PC-9 (cell line): ENCODE results near the gene CDYL2. TPM values are rescaled to one million over a fixed set of nuclear protein-coding genes. Genes with fewer than 3 reads are reported as not detected.

Source experiments
- BruUV-seq: library from RNA; stranded (reverse); fragments of 400-500 nt; replicated peaks from 2 replicates; lab custom pipeline; 2021; lab: Mats Ljungman, UMichigan
- CTCF ChIA-PET: fragments of 300-600 bp; sonication (Branson Sonifier 250); formaldehyde crosslinking; loops from one replicate; lab custom pipeline; 2022; ENCODE audit warnings: antibody characterized with exemption; lab: Charles Lee
- POLR2A ChIA-PET: fragments of 300-600 bp; sonication (Branson Sonifier 250); formaldehyde crosslinking; loops from one replicate; lab custom pipeline; 2022; ENCODE audit warnings: antibody characterized with exemption; ENCODE audit not compliant: unreplicated experiment; lab: Charles Lee
- DNase-seq, 2 experiments: peaks; one replicate each; pipeline versions ENCODE4 v3.0.0 to v3.0.0-alpha.2; 2015 to 2022; ENCODE audit warnings: mixed read lengths in 1 of 2
- H2AFZ ChIP-seq: fragments of 200-600 bp; sonication (generic); 2 replicates; pipeline ENCODE4 v1.8.1; 2017; ENCODE audit warnings: antibody characterized with exemption
- H3F3A ChIP-seq: fragments of 200-600 bp; sonication (generic); 2 replicates; pipeline ENCODE4 v1.8.1; 2017; ENCODE audit warnings: antibody characterized with exemption, mild to moderate bottlenecking, low read depth; ENCODE audit not compliant: insufficient read depth
- H3K27ac ChIP-seq: fragments of 200-600 bp; sonication (generic); 2 replicates; pipeline ENCODE4 v1.6.1; 2016; ENCODE audit warnings: mixed run types
- H3K27me3 ChIP-seq: fragments of 200-600 bp; sonication (generic); 2 replicates; pipeline ENCODE4 v1.6.1; 2016; ENCODE audit warnings: low read depth, mixed run types; ENCODE audit not compliant: insufficient read depth
- H3K36me3 ChIP-seq: fragments of 200-600 bp; sonication (generic); 2 replicates; pipeline ENCODE4 v1.6.1; 2016; ENCODE audit warnings: low read depth, mixed run types
- H3K4me1 ChIP-seq: fragments of 200-600 bp; sonication (generic); replicated peaks from 2 replicates; pipeline ENCODE4 v1.6.1; 2016; ENCODE audit warnings: mixed run types; ENCODE audit not compliant: insufficient read depth
- H3K4me2 ChIP-seq: fragments of 200-600 bp; sonication (generic); 2 replicates; pipeline ENCODE4 v1.6.1; 2017; ENCODE audit warnings: mixed run types
- H3K4me3 ChIP-seq: fragments of 200-600 bp; sonication (generic); 2 replicates; pipeline ENCODE4 v1.6.1; 2016; ENCODE audit warnings: mixed run types
- H3K79me2 ChIP-seq: fragments of 200-600 bp; sonication (generic); 2 replicates; pipeline ENCODE4 v1.6.1; 2017; ENCODE audit warnings: low read depth, mixed run types
- H3K9me2 ChIP-seq: fragments of 200-600 bp; sonication (generic); 2 replicates; pipeline ENCODE4 v1.8.1; 2017; ENCODE audit warnings: mild to moderate bottlenecking; ENCODE audit not compliant: insufficient read depth
- H3K9me3 ChIP-seq: fragments of 200-600 bp; sonication (generic); 2 replicates; pipeline ENCODE4 v1.8.1; 2016; ENCODE audit warnings: low read depth; ENCODE audit not compliant: insufficient read depth
- H4K20me1 ChIP-seq: fragments of 200-600 bp; sonication (generic); 2 replicates; pipeline ENCODE4 v1.8.1; 2017; ENCODE audit not compliant: insufficient read depth
- EZH2 ChIP-seq: fragments of 200-600 bp; sonication (generic); IDR thresholded peaks from 2 replicates; pipeline ENCODE4 v1.8.0; 2017; ENCODE audit warnings: antibody characterized with exemption, low read depth
- intact Hi-C: fragments of 100-400 bp; cut with micrococcal nuclease; formaldehyde crosslinking; loops from one replicate; pipeline ENCODE4 v1.10.0; 2022; ENCODE audit not compliant: unreplicated experiment
- total RNA-seq: library from RNA; stranded (reverse); gene quantifications from 2 replicates; pipeline ENCODE4 v1.2.3, GENCODE V29; 2021
- TF ChIP-seq, protein P1 (sequence below): fragments of 200-600 bp; sonication (generic); conservative IDR thresholded peaks from 2 replicates; pipeline ENCODE4 v1.6.1; 2017; ENCODE audit warnings: mixed run types, antibody characterized with exemption, mild to moderate bottlenecking, moderate library complexity

The CDYL2 gene
- total RNA-seq, 1 experiment from 2014 or later: 3.3 TPM

DNA sequence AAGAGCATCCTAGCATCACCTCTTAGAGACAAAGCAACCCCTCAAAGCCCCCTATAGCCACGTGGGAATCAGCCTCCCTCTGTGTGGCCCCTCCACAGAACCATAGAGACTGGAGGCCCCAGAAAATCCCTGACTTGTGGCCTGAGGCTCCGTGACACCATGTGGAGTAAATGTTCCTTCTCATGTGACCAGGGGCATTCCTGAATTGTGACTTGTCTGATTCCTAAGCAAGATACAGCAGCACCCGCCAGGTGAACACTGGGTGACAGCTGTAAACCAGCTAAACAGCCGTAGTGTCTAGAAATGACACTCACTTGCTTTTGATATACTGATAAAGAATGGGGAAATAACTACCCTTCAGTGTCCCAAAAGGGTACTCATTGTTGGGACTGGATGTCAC lies 184.6 kb downstream of the CDYL2 start:
- no peaks in the 10 kb centered on the region for H3K4me1 ChIP-seq
- H3K79me2 ChIP-seq: no peaks in the 10 kb centered on the region
- H3F3A ChIP-seq: no peaks in the 10 kb centered on the region
- H3K4me3 ChIP-seq: no peak overlapping the region
- no peaks in the 10 kb centered on the region for H4K20me1 ChIP-seq
- no peak overlapping the region for H3K27ac ChIP-seq
- no peaks in the 10 kb centered on the region for H3K9me2 ChIP-seq
- no peak overlapping the region for H2AFZ ChIP-seq
- ChIA-PET CTCF (no interaction called here), POLR2A (no interaction called here)
- intact Hi-C loops: no loop called here
- no peaks in the 10 kb centered on the region for H3K36me3 ChIP-seq
- H3K4me2 ChIP-seq: no peak overlapping the region
- no TSS peak for BruUV-seq
- peaks cover 46% of the 10 kb centered on the region for H3K27me3 ChIP-seq
- peak; percentile 10 to 56 for DNase-seq
- no peak for TF ChIP-seq EZH2
- TF ChIP-seq, protein P1, sequence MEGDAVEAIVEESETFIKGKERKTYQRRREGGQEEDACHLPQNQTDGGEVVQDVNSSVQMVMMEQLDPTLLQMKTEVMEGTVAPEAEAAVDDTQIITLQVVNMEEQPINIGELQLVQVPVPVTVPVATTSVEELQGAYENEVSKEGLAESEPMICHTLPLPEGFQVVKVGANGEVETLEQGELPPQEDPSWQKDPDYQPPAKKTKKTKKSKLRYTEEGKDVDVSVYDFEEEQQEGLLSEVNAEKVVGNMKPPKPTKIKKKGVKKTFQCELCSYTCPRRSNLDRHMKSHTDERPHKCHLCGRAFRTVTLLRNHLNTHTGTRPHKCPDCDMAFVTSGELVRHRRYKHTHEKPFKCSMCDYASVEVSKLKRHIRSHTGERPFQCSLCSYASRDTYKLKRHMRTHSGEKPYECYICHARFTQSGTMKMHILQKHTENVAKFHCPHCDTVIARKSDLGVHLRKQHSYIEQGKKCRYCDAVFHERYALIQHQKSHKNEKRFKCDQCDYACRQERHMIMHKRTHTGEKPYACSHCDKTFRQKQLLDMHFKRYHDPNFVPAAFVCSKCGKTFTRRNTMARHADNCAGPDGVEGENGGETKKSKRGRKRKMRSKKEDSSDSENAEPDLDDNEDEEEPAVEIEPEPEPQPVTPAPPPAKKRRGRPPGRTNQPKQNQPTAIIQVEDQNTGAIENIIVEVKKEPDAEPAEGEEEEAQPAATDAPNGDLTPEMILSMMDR: no peak
- H3K9me3 ChIP-seq: no peaks in the 10 kb centered on the region

DNA sequence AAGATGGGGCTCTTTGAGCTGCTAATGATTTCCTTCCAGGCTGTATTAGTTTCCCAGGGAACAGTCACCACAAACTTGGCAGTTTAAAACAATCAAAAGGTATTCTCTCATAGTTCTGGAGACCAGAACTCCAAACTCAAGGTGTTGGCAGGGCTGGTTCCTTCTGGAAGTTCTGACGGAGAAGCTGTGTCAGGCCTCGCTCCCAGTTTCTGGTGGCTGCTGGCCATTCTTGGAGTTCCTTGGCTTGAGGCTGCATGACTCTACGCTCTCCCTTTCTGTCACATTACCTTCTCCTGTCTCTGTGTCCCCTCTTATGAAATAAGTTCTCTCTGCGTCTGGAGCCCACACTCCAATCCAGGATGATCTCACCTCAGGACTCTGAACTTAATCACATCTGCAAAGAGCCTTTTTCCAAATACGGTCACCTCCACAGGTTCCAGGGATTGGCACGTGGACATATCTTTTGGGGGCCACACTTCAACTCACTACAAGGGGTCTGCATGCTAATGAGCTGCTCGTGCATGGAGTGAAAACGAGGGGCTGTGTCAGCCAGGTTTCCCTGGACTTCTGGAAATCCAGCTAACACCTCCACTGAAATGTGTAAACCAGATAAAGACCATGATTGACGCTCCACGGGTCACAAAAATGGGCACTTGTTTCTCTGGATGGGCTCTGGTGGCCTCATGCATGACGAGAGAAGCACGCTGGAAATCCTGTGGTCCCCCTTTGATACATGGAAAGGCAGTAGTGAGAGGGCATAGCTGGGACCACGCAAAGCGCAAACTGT lies 185.3 kb downstream of the CDYL2 start:
- no peaks in the 10 kb centered on the region for H3K4me1 ChIP-seq
- H4K20me1 ChIP-seq: no peaks in the 10 kb centered on the region
- no peak overlapping the region for H3K4me3 ChIP-seq
- ChIA-PET POLR2A (no interaction called here), CTCF (no interaction called here)
- H3K27me3 ChIP-seq: peaks cover 39% of the 10 kb centered on the region
- no peaks in the 10 kb centered on the region for H3K9me2 ChIP-seq
- H3K9me3 ChIP-seq: no peaks in the 10 kb centered on the region
- no TSS peak for BruUV-seq
- intact Hi-C loops: no loop called here
- H2AFZ ChIP-seq: no peak overlapping the region
- TF ChIP-seq EZH2: no peak
- TF ChIP-seq, protein P1: no peak
- H3K27ac ChIP-seq: no peak overlapping the region
- no peak overlapping the region for H3K4me2 ChIP-seq
- H3F3A ChIP-seq: no peaks in the 10 kb centered on the region
- no peaks in the 10 kb centered on the region for H3K36me3 ChIP-seq
- no peaks in the 10 kb centered on the region for H3K79me2 ChIP-seq
- DNase-seq: no peak

DNA sequence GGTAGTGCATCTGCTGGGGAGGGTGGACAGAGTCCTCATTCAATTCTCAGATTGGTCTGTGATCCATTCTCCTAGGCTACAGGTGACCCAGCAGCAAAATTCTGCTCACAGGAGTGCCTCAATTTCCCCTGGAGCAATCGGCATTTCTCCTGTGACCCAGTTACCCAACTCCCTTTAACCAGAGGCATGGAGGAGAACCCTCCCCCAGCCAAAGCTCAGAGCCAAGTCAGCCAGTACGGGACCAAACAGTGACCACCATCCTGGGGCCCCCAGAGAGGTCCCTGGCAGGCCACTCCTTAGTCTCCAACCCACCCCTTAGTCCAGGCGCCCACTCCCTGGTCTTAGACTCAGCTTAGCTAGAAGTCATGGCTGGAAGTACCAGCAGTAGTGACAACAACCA lies 188.0 kb downstream of the CDYL2 start:
- H3K36me3 ChIP-seq: no peaks in the 10 kb centered on the region
- H3K4me2 ChIP-seq: no peak overlapping the region
- POLR2A ChIA-PET: no interaction called here
- no peak overlapping the region for H3K27ac ChIP-seq
- no peaks in the 10 kb centered on the region for H3K9me2 ChIP-seq
- H3K4me1 ChIP-seq: no peaks in the 10 kb centered on the region
- no peaks in the 10 kb centered on the region for H3F3A ChIP-seq
- no peaks in the 10 kb centered on the region for H3K9me3 ChIP-seq
- CTCF ChIA-PET: no interaction called here
- BruUV-seq: no TSS peak
- no peaks in the 10 kb centered on the region for H3K79me2 ChIP-seq
- DNase-seq: no peak
- H2AFZ ChIP-seq: no peak overlapping the region
- intact Hi-C loops: no loop called here
- no peak overlapping the region for H3K4me3 ChIP-seq
- H3K27me3 ChIP-seq: peaks cover 23% of the 10 kb centered on the region
- no peaks in the 10 kb centered on the region for H4K20me1 ChIP-seq
- TF ChIP-seq EZH2: no peak
- TF ChIP-seq, protein P1: no peak
